Subcutaneous abdominal adipose tissue (tissue), 5 donors: ENCODE data around the gene DUSP10.
A peak's percentile ranks its signal among the peaks of the same experiment; 100 is the strongest.

Experiments
- H3K27ac ChIP-seq: one replicate; pipeline ENCODE4 v1.7.0; 2013; ENCODE audit warnings: low read depth, mild to moderate bottlenecking, inconsistent platforms, low read length, moderate library complexity
- H3K27me3 ChIP-seq, 5 donors: one replicate each; pipeline ENCODE4 v1.7.0; 2013; ENCODE audit warnings: low read length in 5 of 5, inconsistent platforms in 1 of 5; ENCODE audit not compliant: control insufficient read depth in 5 of 5, insufficient read depth in 4 of 5
- H3K36me3 ChIP-seq, 5 donors: one replicate each; pipeline ENCODE4 v1.7.0; 2013; ENCODE audit warnings: low read length in 5 of 5; ENCODE audit not compliant: control insufficient read depth in 5 of 5, insufficient read depth in 5 of 5
- H3K4me1 ChIP-seq, 5 donors: one replicate each; pipeline ENCODE4 v1.7.0; 2013; ENCODE audit warnings: low read length in 5 of 5, mild to moderate bottlenecking in 3 of 5, moderate library complexity in 1 of 5; ENCODE audit not compliant: control insufficient read depth in 5 of 5, insufficient read depth in 5 of 5
- H3K4me3 ChIP-seq, 5 donors: one replicate each; pipeline ENCODE4 v1.7.0; 2013; ENCODE audit warnings: low read length in 5 of 5, low read depth in 1 of 5
- H3K9ac ChIP-seq, 5 donors: one replicate each; pipeline ENCODE4 v1.7.0; 2013; ENCODE audit warnings: low read length in 5 of 5, mild to moderate bottlenecking in 4 of 5, moderate library complexity in 3 of 5
- H3K9me3 ChIP-seq, 5 donors: one replicate each; pipeline ENCODE4 v1.7.0; 2013; ENCODE audit warnings: low read length in 5 of 5; ENCODE audit not compliant: control insufficient read depth in 5 of 5
- donor health status: healthy.
- donor health status: healthy.
- donor health status: healthy.
- donor health status: healthy.
- donor health status: healthy.

DUSP10 gene

DNA sequence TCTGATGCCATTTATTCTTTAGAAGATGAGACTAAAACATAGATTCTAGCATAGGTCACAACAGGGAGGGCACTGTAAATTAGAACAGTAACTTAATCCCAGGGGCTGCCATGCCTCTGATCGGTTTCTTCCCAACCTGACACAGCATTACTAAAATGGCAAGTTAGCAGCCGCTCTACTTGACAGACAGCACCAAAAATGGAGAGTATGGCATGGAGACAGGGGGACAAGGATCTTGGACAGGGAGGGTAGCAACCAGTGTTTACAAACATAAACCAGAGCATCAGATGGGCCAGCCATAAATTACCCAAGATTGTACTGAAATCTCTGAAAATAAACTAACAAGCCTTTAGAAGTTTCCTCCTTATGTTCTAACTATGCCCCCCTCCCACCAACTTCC, 5.9 kb downstream of the DUSP10 start:
- H3K4me1 ChIP-seq, result peaks cover 3 to 74% (median 69%) of the 10 kb centered on the region in 5 donors

DNA sequence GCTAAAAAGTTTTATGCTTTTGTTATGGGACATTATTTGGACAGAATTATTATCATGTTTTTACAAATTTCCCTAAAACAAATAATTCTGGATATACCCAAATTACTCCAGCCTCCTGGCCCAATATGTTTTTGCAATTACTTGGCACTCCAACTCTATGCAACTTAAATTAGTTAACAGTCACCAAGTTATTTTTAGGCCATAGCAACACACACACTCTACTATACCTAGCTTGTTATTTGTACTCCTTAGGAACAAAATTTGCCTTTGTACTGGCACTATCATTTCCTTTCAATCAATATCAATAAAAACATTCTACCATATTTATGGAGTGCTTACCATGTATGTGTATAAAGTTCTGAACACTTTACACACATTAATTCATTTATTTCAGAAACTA, 7.7 kb downstream of the DUSP10 start:
- Histone ChIP-seq H3K9ac (no peak overlapping the region), H3K36me3 (peaks cover 0 to 18% (median 9%) of the 10 kb centered on the region in 5 donors), H3K4me1 (peaks cover 0 to 57% (median 54%) of the 10 kb centered on the region in 5 donors), H3K4me3 (no peak overlapping the region), H3K9me3 (no peaks in the 10 kb centered on the region), H3K27me3 (no peaks in the 10 kb centered on the region), H3K27ac (no peak overlapping the region)

More for the DNA sequence above, 5.9 kb downstream of the DUSP10 start:
- H3K36me3 ChIP-seq, result peaks cover 0 to 21% (median 9%) of the 10 kb centered on the region in 5 donors
- H3K9ac ChIP-seq, result peak overlapping the region in 2 of 5 donors; percentile 12 to 27
- no peaks in the 10 kb centered on the region for H3K27me3 ChIP-seq
- H3K9me3 ChIP-seq, result no peaks in the 10 kb centered on the region
- H3K4me3 ChIP-seq, result no peak overlapping the region
- no peak overlapping the region for H3K27ac ChIP-seq

DNA sequence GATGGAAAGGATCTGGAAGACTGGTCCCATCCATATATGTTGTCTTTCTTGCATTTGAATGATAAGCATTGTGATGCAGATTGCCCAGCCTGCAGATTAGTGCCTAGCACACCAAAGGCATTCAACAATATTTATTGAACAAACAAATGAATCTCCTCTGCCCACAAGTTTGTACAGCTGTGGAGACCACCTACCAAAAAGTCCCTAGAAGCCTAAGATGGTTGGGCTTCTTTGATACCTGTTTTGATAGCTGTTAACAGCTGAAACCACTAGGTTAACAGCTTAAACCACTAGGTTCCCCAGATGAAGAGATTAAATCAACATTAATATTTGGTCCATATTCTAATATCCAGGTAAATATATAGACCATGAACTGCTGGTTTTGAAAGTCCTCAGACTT, 9.8 kb downstream of the DUSP10 start:
- Histone ChIP-seq H3K4me3 (no peak overlapping the region), H3K4me1 (peaks cover 0 to 39% (median 34%) of the 10 kb centered on the region in 5 donors), H3K27ac (no peak overlapping the region), H3K9me3 (no peaks in the 10 kb centered on the region), H3K9ac (no peak overlapping the region), H3K27me3 (no peaks in the 10 kb centered on the region), H3K36me3 (peaks cover 0 to 6% (median 4%) of the 10 kb centered on the region in 5 donors)

DNA sequence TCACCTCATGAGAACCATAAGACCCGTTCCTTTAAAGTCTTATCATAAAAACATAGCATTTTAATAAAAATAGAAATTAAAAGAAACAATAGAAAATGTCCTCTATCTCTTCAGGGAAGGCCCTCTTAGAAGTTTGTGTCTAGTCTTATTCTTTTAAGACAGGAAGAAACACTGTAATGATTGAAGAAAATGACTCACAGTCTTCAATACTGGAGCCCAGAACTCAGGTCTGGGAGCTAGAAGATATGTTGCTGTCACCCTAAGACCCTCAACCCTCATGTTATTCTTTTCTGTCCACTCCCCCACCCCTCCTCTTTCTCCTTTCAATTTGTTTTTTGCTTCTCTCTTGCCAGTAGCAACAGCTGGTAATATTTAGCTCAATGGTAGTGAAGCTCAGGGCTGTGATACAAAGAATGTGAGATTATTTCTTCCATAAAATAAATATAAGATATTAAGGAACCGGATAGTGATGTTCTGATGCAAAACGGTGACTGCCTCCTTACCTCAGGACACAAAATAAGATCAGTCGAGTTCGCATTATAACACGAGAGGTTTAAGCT, 12.0 kb downstream of the DUSP10 start:
- H3K9ac ChIP-seq, result no peak overlapping the region
- H3K4me1 ChIP-seq, result peaks cover 1 to 38% (median 27%) of the 10 kb centered on the region in 5 donors
- no peak overlapping the region for H3K27ac ChIP-seq
- H3K4me3 ChIP-seq, result no peak overlapping the region
- peaks cover 0 to 4% (median 0%) of the 10 kb centered on the region in 5 donors for H3K36me3 ChIP-seq
- H3K9me3 ChIP-seq, result no peaks in the 10 kb centered on the region
- no peaks in the 10 kb centered on the region for H3K27me3 ChIP-seq

DNA sequence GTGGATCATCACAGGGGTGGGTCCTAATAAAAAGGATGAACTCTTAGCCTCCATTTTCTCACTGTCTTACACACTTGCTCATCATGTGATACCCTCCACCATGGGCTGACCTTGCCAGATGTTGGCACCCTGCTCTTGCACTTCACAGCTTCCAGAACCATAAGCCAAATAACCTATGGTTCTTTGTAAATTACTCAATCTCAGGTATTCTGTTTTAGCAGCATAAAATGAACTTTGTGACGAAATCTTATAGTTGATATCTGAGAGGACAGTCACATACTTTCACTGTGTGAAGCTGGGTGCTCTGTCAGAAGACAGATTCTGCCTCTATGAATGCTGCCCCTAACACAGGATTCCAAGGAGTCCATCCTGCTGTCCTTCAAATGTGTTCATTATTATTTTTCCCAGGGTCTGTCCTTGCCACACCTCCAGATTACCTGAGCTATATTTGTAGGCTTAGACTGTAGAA, 13.8 kb downstream of the DUSP10 start:
- no peak overlapping the region for H3K4me3 ChIP-seq
- no peaks in the 10 kb centered on the region for H3K27me3 ChIP-seq
- peaks cover 0 to 4% (median 2%) of the 10 kb centered on the region in 5 donors for H3K36me3 ChIP-seq
- no peak overlapping the region for H3K9ac ChIP-seq
- H3K9me3 ChIP-seq, result peaks cover 0 to 4% (median 0%) of the 10 kb centered on the region in 5 donors
- H3K27ac ChIP-seq, result no peak overlapping the region
- peaks cover 4 to 29% (median 20%) of the 10 kb centered on the region in 5 donors for H3K4me1 ChIP-seq

- no peaks in the 10 kb centered on the region for H3K27me3 ChIP-seq
- H3K4me1 ChIP-seq, result peaks cover 4 to 30% (median 20%) of the 10 kb centered on the region in 5 donors
- H3K4me3 ChIP-seq, result no peak overlapping the region
- peaks cover 0 to 4% (median 2%) of the 10 kb centered on the region in 5 donors for H3K36me3 ChIP-seq
- H3K27ac ChIP-seq, result no peak overlapping the region
- peaks cover 0 to 4% (median 0%) of the 10 kb centered on the region in 5 donors for H3K9me3 ChIP-seq
- H3K9ac ChIP-seq, result no peak overlapping the region
Observed at GRCh38 chr1:221727146-221728036, 14.5 kb downstream of the DUSP10 start.

GRCh38 chr1:221725735-221726672, 15.9 kb downstream of the DUSP10 start:
- Histone ChIP-seq H3K36me3 (peaks cover 0 to 4% (median 2%) of the 10 kb centered on the region in 5 donors), H3K4me3 (no peak overlapping the region), H3K27ac (no peak overlapping the region), H3K4me1 (peaks cover 4 to 30% (median 20%) of the 10 kb centered on the region in 5 donors), H3K9me3 (peaks cover 0 to 4% (median 0%) of the 10 kb centered on the region in 5 donors), H3K9ac (no peak overlapping the region), H3K27me3 (no peaks in the 10 kb centered on the region)

- H3K27me3 ChIP-seq, result no peaks in the 10 kb centered on the region
- H3K4me1 ChIP-seq, result peaks cover 4 to 30% (median 18%) of the 10 kb centered on the region in 5 donors
- H3K27ac ChIP-seq, result no peak overlapping the region
- peaks cover 0 to 4% (median 0%) of the 10 kb centered on the region in 5 donors for H3K9me3 ChIP-seq
- H3K36me3 ChIP-seq, result peaks cover 0 to 4% (median 2%) of the 10 kb centered on the region in 5 donors
- no peak overlapping the region for H3K9ac ChIP-seq
- no peak overlapping the region for H3K4me3 ChIP-seq
Observed at GRCh38 chr1:221724931-221725605, 16.8 kb downstream of the DUSP10 start.

DNA sequence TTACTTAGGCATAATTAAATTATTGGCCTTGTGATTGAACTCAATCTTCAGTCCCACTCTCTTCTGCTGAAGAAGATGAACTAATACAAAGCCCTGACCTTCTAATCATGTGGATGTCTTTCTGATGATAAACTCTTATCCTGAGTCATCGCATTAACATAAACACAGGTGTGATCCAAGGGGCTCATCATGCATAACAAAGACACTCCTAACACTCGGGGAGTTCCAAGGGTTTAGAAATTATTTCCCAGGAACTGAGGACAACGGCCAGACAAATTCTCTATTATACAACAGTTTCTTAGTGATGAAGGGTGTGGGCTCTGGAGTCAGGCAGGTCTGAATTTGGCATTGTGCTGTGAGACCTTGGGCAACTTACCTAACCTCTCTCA, 18.0 kb downstream of the DUSP10 start:
- no peak overlapping the region for H3K9ac ChIP-seq
- no peak overlapping the region for H3K4me3 ChIP-seq
- peaks cover 0 to 4% (median 0%) of the 10 kb centered on the region in 5 donors for H3K9me3 ChIP-seq
- peaks cover 0 to 4% (median 2%) of the 10 kb centered on the region in 5 donors for H3K36me3 ChIP-seq
- H3K4me1 ChIP-seq, result peaks cover 4 to 36% (median 27%) of the 10 kb centered on the region in 5 donors
- no peak overlapping the region for H3K27ac ChIP-seq
- H3K27me3 ChIP-seq, result no peaks in the 10 kb centered on the region
